DMS114 treated with DMSO at 0.1 percent for 48 hours (cell line): Measurements from ENCODE around the gene NUP107.

ENCODE experiments used
- DNase-seq: peaks from one replicate; lab custom pipeline; 2025; ENCODE audit not compliant: unreplicated experiment; lab: John Stamatoyannopoulos, UW

Gene NUP107

DNA sequence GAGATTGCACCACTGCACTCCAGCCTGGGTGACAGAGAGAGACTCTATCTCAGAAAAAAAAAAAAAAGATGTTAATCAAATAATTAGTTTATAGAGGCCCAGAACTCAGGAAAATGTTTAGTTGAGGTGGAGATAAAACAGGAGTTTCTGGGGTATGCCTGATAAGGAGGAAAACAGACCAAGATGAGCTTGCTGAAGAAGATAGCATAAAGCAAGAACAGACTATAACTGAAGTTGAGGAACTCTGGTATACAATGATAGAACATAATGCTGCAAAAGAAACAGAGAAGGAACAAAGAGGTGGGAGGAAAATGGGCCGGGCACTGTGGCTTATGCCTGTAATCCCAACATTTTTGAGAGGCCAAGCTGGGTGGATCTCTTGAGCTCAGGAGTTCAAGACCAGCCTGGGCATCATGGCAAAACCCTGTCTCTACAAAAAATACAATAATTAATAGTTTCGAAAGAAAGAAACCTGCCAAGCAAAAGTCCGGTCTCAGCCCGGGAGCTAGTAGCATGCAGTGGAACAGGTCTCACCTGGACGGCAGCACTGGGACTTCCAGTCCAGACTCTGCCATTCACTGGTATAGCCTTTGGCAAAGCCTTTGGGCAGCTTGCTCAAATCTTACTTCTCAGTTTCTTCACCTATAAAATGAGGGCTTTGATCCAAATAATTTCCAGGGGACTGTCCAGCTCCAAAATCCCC lies 84.6 kb downstream of the NUP107 start:
- no peak for DNase-seq

DNA sequence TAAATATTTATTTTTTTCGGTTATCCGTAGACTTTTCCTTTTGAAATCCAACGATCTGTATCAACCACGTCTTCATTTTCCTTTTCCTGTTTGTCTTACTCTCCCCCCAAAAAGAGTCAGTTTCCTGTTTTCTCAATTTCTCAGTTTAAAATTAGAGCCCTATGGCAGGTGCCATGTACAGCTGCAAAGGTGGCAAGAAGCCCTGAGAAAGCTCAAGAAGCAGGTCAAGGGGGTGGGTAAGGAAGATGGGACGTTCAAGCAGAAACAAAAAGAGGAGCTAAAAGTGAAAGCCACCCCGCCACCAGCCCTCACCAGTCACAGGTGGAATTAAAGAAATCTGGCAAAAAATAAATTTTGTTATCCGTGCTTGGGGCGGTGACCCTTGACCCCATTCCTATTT lies 85.9 kb downstream of the NUP107 start:
- no peak for DNase-seq

DNA sequence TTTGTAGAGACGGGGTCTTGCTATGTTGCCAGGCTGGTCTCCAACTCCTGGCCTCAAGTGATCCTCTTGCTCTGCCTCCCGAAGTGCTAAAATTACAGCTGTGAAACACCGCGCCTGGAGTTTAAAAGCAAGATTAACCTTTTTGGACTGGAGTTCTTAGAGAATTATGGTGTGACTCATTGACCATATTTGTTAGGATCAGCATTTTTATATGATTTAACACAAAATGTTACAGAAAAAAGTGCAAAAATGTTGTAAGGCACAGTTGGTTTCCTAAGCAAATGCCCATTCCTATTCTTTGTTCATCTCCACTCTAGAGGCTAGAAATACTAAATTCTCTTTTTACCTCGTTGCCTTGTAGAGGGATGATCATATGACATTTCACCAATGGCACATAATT lies 86.8 kb downstream of the NUP107 start:
- DNase-seq: no peak

DNA sequence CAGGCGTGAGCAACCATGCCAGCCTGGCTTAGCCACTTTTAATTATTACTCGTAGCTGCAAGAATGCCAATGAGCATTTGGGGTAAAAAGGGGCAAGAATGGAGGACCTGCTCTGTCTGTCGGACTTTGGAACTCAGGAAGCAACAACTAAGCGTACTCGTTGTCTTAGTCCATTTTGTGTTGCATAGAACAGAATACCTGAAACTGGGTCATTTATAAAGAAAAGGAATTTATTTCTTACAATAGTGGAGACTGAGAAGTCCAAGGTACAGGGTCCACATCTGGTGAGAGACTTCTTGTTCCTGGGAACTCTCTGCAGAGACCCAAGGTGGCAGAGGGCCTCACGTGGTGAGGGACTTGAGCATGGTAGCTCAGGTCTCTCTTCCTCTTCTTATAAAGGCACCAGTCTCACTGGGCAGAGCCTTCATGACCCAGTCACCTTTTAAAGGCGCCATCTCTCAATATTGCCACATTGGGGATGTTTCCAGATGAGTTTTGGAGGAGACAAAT lies 88.4 kb downstream of the NUP107 start:
- DNase-seq: no peak

DNA sequence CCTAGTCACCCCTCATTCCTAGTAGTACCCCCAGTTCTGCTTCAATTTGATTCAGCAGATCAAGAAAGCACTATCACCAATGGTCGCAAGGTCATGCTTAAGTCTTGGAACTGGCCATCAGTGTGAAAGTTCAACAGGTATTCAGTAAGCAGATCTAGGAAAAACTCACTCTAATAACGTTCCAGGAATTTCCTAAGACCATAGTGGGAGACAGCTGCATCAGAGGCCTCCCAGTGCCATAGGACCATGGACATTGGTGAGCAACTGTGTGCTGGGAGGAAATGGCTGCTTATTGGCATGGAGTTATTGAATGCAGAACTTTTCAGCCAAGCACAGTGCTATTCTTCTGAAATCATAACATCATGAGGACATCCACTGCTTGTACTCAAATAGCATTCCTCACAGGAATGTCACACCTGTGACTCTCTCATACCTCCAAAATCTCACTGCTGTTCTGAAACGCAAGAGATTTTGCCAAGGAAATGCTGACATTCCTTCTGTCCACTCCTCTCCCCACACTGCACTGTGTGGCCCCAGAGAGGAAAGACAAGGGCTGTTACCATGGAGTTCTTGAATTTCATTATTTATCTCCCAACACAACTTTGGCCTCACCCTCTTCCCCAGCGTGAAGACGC lies 90.3 kb downstream of the NUP107 start:
- DNase-seq: no peak

DNA sequence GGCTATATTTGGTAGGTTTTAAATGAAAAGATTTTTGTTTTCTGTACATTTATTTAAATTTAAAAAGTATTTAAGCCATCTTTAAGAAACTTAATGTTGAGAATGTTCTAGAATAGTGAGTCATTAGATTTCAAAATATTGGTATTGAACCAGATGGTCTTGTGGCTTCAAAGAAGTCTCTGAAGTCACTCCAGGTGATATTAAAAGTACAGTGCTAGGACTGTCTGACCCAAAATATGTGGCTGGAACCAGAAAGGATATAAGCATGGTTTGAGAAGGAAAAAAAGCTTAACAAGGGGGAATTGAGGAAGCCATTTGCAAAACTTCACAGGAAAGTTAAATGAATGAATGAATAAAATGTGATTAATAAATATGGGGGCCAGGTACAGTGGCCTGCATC lies 92.5 kb downstream of the NUP107 start:
- no peak for DNase-seq

DNA sequence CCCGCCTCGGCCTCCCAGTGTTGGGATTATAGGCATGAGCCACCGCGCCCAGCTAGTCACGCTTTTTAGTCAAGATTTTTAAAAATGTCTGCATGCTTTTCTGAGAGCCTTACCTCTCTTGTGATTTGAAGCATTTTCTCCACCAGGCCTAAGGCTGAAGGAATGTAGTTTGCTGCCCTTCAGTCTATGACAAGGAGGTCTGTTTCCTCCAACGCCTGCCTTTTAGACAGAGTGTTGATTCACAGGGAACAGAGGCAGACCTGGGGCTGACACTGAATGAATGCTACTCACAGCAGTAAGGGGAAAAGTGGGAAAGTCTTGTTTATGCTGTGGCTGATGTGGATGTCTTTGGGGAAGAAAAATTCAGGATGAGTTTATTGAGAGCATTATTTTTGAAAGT lies 94.0 kb downstream of the NUP107 start:
- no peak for DNase-seq

DNA sequence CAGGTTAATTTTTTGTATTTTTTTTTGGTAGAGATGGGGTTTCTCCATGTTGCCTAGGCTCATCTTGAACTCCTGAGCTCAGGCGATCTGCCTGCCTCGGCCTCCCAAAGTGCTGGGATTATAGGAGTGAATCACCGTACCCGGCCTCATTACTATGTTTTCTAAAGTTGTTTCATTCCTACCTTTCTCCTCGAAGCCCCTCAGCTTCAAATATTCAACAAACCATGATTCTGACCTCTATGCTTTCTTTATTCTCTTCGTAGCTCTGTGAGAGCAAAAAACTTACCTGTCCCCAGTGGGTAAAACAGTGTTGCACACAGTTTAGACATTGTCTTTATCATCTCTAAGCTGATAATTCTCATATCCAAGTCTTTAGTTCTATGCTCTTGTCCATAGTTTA lies 95.0 kb downstream of the NUP107 start:
- DNase-seq: no peak

DNA sequence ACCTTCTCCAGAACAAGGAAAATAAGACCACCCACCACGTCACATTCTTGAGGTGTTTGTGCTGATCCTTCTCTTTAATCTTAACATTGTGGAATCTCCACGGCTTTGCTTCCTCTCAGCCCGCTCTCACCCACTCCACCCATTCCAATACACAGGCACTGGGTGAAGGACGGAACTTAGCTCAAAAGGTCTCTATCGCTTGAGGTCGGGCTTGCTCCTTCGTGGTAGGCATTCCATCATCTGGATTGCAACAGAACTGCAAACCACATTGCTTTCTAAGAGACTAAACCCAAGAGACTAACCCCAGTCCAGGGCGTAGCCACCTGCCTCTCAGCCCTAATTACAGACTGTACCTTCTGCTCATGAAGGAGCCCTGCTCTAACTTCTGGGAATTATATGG lies 97.2 kb downstream of the NUP107 start:
- no peak for DNase-seq

DNA sequence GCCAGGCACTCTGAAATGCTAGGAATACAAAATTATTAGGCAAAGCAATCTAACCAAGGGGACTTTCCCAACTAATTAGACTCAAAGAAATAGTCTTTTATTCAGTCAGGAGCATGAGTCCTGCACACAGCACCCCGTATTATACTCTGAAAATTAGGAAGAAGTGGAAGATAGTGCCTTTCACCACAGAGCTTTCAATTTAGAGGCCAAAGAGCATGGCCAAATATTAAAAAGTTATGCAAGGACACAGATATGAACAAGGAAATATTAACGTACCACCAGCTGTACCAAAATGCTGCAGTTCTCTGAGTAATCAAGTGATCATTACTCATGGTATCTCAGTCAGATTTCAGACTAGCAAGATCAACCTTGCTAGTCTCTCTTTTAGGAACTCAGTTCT lies 98.6 kb downstream of the NUP107 start:
- no peak for DNase-seq

DNA sequence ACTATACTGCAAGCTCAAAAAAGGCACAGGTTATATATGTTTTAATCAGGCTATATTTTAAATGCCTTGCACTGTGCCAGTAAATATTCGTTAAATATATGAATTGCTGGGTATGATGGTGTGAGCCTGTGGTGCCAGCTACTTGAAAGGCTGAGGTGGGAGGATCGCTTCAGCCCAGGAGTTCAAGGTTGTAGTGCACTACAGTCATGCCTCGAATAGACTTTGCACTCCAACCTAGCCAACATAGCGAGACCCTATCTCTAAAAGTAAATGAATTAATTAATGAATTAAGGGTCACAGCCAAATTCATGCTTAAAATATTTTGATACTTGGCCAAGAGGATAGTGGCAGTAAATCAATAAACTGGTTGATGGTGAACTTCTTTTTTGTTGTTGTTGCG lies 99.0 kb downstream of the NUP107 start:
- no peak for DNase-seq

DNA sequence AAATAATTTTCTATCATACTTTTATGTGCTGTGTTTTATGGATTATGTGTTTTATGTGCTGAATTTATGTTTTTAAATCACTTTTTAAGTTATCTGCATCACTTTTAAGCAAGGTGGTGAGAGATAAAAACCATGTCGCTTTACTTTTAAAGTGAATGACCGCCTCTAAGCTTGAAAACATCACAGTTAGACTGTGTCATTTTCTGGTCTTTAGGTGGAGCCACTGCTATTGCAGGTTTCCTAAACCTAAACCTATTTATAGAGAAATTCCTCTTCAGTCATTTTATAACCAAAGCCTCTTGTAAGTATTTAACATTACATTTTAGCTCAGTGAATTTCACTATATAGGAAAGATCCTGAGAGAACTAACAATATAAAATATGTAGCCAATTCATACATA lies 100.2 kb downstream of the NUP107 start:
- no peak for DNase-seq

DNA sequence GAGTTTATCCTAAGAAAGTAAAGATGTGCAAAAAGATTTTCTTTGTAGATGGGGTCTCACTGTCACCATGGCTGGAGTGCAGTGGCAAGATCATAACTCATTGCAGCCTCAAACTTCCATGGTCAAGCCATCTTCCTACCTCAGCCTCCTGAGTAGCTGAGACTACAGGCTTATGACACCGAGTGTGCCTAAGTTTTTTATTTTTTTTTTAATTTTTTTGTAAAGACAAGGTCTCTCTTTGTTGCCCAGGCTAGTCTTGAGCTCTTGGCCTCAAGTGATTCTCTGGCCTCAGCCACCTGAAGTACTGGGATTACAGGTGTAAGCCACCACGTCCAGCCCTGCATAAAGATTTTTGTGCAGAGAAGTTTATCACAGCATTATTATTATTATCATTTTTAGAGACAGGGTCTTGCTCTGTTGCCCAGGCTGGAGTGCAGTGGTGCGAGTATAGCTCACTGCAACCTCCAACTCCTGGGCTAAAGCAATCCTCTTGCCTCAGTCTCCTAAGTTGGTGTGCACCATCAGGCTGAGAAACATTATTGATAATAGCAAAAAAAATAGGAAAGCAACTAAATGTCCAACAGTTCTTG lies 101.9 kb downstream of the NUP107 start:
- no peak for DNase-seq

DNA sequence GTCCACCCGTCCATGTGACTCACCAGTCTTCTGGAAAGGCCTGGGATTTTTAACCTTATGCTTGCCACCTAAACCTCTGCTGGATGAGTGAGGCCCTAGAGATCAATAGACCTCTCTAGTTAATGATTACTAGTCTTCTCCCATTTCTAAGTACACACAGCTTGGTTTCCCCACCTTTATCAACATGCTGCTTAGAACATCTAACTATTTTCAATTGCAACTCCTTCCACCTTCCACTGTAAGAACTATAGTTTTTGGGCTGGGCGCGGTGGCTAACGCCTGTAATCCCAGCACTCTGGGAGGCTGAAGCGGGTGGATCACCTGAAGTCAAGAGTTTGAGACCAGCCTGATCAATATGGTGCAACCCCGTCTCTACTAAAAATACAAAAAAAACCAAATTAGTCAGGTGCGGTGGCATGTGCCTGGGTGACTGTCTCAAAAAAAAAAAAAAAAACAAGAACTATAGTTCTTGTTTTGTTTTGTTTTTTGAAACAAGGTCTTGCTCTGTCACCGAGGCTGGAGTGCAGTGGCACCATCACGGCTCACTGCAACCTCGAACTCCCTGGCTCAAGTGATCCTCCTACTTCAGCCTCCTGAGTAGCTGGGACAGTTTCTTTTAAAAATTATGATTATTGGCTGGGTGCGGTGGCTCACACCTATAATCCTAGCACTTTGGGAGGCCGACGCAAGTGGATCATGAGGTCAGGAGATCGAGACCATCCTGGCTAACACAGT lies 102.5 kb downstream of the NUP107 start:
- no peak for DNase-seq

DNA sequence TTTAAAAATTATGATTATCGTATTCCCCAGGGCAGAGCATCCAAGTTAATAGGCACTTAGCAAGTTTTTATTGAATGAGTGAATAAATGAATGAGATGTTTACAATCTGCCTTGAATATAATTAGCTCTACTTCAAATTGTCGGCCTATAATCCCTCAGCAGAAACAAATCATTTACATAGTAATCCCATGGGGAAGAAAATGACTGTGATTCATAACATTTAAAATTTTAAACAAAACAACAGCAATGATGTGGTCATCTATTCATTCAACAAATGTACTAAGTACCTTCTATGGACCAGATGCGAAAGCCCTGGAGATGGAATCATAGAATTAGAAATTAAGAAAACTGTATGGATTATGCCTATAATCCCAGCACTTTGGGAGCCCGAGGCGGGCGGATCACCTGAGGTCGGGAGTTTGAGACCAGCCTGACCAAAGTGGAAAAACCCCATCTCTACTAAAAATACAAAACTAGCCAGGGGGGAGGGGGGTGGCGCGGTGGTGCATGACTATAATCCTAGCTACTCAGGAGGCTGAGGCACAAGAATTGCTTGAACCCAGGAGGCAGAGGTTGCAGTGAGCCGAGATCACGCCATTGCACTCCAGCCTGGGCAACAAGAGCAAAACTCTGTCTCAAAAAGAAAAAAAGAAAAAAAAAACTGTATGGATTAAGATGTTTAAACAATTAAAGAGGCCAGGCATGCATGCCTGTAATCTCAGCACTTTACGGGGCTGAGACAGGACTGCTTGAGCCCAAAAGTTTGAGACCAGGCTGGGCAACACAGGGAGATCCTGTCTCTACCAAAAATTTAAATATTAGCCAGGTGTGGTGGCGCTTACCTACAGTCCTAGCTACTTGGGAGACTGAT lies 103.5 kb downstream of the NUP107 start:
- DNase-seq: no peak

DNA sequence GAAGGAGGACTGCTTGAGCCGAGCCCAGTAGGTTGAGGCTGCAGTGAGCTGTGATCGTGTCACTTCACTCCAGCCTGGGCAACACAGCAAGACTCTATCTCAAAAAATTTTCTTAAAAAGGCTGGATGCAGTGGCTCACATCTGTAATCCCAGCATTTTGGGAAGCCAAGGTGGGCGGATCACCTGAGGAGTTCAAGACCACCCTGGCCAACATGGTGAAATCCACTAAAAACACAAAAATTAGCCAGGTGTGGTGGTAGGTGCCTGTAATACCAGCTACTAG lies 104.1 kb downstream of the NUP107 start:
- no peak for DNase-seq

DNA sequence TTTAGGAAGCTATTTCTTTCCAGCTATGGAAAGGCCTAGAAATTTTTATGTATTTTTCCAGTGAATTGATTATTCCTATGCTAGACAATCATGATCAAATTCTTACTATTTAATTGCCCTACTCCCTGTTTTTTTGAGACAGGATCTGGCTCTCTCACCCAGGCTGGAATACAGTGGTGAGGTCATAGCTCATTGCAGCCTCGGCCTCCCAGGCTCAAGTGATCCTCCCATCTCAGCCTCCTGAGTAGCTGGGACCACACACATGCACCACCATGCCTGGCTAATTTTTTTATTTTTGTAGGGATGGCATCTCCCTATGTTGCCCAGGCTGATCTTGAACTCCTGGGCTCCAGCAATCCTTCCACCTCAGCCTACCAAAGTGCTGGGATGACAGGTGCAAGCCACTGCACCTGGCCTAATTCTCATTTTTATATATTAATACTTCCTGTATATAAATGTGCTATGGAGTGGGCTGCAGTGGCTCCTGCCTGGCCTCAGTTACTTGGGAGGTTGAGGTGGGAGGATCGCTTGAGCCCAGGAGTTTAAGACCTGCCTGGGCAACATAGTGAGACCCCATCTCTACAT lies 105.2 kb downstream of the NUP107 start:
- DNase-seq: no peak

DNA sequence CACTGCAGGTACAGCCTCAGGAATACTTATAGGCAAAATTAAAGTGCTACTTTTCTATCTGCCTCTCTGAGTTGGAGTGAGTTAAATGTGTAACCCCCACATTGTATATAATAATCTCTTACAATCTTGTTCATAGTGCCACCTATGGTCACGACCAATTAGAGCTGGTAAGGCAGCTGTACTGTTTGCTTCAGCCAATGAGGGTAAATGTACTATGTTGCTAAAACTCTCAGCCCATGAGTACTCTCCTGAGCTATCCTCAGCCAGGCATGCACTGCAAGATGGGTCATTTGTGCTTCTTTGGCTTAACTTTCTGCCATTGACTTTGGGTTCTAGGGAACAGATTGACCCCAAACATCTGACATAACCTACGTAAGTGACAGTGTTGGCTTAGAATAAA lies 106.2 kb downstream of the NUP107 start:
- no peak for DNase-seq

DNA sequence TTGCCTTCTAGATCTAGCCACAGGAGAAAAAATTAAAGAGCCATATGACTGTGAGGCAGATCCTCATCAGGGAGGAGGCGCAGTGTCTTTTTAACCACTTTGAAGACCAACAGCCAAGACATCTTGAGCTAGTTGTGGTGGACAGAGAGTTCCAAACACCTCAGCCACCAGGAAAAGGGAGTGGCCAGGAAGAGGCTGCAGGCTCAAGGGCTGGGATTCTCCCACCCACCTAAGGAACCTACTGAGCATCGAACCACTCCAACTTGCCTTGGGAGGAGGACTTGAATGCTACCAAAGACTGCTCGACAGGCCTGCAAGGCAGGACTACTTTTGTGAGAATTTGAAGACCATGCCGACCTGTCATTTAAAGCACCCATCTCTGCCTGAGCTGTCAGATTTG lies 106.7 kb downstream of the NUP107 start:
- DNase-seq: no peak

DNA sequence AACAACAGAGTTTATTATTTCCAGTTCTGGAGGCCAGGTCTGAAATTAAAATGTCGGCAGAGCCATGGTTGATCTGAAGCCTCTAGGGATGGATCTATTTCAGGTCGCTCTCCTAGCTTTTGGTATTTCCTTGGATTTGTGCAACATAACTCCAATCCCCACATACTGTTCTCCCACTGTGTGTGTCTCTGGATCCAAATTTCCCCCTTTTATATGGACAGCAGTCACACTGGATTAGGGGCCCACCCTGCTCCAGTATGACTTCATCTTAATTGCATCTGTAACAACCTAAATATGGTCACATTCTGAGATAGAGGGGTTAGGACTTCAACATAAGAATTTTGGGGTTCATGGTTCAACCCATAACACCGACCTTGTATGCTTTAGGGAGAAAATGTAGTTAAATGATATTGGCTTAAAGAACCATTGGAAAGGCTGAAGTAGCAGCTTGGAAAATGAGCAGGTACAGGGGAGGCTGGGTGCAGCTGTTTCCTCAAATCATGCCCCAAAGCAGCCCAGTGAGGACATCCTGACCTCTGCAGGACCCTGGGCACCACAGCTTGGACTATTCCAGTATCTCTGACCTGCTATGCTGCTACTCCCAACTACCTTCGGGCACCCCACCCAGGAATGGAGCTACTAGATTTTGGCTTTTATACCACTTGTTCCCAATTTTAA lies 107.3 kb downstream of the NUP107 start:
- DNase-seq: no peak
